Prostate gland (tissue), 2 donors: ENCODE measurements around the gene KCNN3.

Experiments
- CTCF ChIP-seq, 4 experiments: fragments of 200-600 bp in 2 of 4; fragments of 450-650 bp in 2 of 4; sonication (generic) in 2 of 4; IDR thresholded peaks; 1 replicate in 3 of 4; 2 replicates in 1 of 4; pipeline ENCODE4 v1.5.1; 2016 to 2019; ENCODE audit warnings: antibody characterized with exemption in 4 of 4, mild to moderate bottlenecking in 2 of 4, moderate library complexity in 2 of 4
- POLR2A ChIP-seq: fragments of 450-650 bp; IDR thresholded peaks from one replicate; pipeline ENCODE4 v1.6.1; 2016; ENCODE audit warnings: antibody characterized with exemption, mild to moderate bottlenecking

GRCh38 chr1:154718566-154718965 lies 151.5 kb downstream of the KCNN3 start:
- TF ChIP-seq POLR2A (no peak), CTCF (IDR thresholded peaks at IDR 0.05) (no peak)
